Measurements from ENCODE around the gene FBXO33.

FBXO33 gene

GRCh38 chr14:39382463-39382862 lies 49.8 kb downstream of the FBXO33 start:
- Histone ChIP-seq H3K9ac (no peak overlapping the region), H2AFZ (no peak overlapping the region), H3K36me3 (ENCODE audit: control insufficient read depth, insufficient read depth, low read length) (no peaks in the 10 kb centered on the region), H3K4me3 (ENCODE audit: low read depth, low read length) (no peak overlapping the region), H3K79me2 (no peaks in the 10 kb centered on the region), H3K27ac (no peak overlapping the region), H3K4me1 (peaks cover 5% of the 10 kb centered on the region), H3K9me3 (ENCODE audit: control insufficient read depth, low read length) (no peaks in the 10 kb centered on the region), H3K27me3 (ENCODE audit: control insufficient read depth, insufficient read depth, low read length) (no peaks in the 10 kb centered on the region), H3K4me2 (ENCODE audit: low read length) (no peak overlapping the region)
- TF ChIP-seq, protein P1, sequence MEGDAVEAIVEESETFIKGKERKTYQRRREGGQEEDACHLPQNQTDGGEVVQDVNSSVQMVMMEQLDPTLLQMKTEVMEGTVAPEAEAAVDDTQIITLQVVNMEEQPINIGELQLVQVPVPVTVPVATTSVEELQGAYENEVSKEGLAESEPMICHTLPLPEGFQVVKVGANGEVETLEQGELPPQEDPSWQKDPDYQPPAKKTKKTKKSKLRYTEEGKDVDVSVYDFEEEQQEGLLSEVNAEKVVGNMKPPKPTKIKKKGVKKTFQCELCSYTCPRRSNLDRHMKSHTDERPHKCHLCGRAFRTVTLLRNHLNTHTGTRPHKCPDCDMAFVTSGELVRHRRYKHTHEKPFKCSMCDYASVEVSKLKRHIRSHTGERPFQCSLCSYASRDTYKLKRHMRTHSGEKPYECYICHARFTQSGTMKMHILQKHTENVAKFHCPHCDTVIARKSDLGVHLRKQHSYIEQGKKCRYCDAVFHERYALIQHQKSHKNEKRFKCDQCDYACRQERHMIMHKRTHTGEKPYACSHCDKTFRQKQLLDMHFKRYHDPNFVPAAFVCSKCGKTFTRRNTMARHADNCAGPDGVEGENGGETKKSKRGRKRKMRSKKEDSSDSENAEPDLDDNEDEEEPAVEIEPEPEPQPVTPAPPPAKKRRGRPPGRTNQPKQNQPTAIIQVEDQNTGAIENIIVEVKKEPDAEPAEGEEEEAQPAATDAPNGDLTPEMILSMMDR (IDR thresholded peaks at IDR 0.05), result no peak

- peaks cover 5% of the 10 kb centered on the region for H3K4me1 ChIP-seq
- no peak overlapping the region for H3K4me2 ChIP-seq (ENCODE audit: low read length)
- no peaks in the 10 kb centered on the region for H3K36me3 ChIP-seq (ENCODE audit: control insufficient read depth, insufficient read depth, low read length)
- no peak overlapping the region for H3K9ac ChIP-seq
- peak overlapping the region; percentile 19 for H2AFZ ChIP-seq
- TF ChIP-seq, protein P1 (IDR thresholded peaks at IDR 0.05), result no peak
- H3K4me3 ChIP-seq (ENCODE audit: low read depth, low read length), result no peak overlapping the region
- H3K79me2 ChIP-seq, result no peaks in the 10 kb centered on the region
- no peaks in the 10 kb centered on the region for H3K9me3 ChIP-seq (ENCODE audit: control insufficient read depth, low read length)
- H3K27me3 ChIP-seq (ENCODE audit: control insufficient read depth, insufficient read depth, low read length), result no peaks in the 10 kb centered on the region
- H3K27ac ChIP-seq, result no peak overlapping the region
Measured at GRCh38 chr14:39381366-39381765, 50.9 kb downstream of the FBXO33 start.

DNA sequence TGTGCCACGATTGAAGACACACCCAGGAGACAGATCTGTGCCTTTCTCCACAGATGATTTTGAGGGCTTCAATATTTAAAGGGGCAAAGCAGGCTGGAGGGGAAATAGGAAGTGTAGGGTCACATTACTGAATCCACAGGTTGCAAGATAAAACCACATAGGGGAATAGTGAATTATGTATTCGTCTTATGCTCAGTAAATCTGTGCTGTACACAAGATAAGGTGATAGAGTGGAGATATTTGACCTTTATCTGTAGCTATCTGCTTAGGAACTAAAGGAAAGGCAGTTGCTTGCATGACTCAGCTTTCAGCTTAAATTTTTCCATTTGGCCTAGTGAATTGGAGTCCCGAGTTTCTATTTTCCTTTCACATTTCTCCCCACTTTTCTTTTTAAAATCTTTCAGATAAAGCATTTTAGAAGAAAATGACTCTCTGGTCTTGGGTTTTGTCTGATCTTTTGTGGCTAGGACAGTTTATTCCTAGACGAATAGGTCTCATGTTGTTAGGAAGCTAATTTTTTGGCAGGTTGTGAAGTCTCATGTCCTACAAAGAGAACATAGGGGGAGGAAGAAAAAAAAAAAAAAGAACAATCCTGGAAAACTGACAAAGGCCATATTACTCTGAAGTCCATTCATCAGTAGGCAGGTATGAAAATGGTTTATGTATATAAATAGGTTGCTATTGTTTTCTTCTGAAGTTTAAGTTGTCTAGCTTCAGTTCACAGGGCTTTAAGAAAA lies 55.4 kb downstream of the FBXO33 start:
- Histone ChIP-seq H2AFZ (no peak overlapping the region), H3K4me1 (peaks cover 3% of the 10 kb centered on the region), H3K27ac (peak overlapping the region; percentile 64), H3K9ac (no peak overlapping the region), H3K4me3 (ENCODE audit: low read depth, low read length) (peak overlapping the region; percentile 33), H3K27me3 (ENCODE audit: control insufficient read depth, insufficient read depth, low read length) (no peaks in the 10 kb centered on the region), H3K36me3 (ENCODE audit: control insufficient read depth, insufficient read depth, low read length) (no peaks in the 10 kb centered on the region), H3K79me2 (no peaks in the 10 kb centered on the region), H3K9me3 (ENCODE audit: control insufficient read depth, low read length) (no peaks in the 10 kb centered on the region), H3K4me2 (ENCODE audit: low read length) (peak overlapping the region; percentile 61)
- TF ChIP-seq, protein P1 (IDR thresholded peaks at IDR 0.05), result no peak

GRCh38 chr14:39374851-39375250 lies 57.4 kb downstream of the FBXO33 start:
- H3K27ac ChIP-seq, result no peak overlapping the region
- no peaks in the 10 kb centered on the region for H3K27me3 ChIP-seq (ENCODE audit: control insufficient read depth, insufficient read depth, low read length)
- H3K9me3 ChIP-seq (ENCODE audit: control insufficient read depth, low read length), result no peaks in the 10 kb centered on the region
- TF ChIP-seq, protein P1 (IDR thresholded peaks at IDR 0.05), result no peak
- H3K4me1 ChIP-seq, result peaks cover 3% of the 10 kb centered on the region
- no peaks in the 10 kb centered on the region for H3K36me3 ChIP-seq (ENCODE audit: control insufficient read depth, insufficient read depth, low read length)
- no peak overlapping the region for H3K4me3 ChIP-seq (ENCODE audit: low read depth, low read length)
- no peak overlapping the region for H2AFZ ChIP-seq
- H3K4me2 ChIP-seq (ENCODE audit: low read length), result no peak overlapping the region
- no peak overlapping the region for H3K9ac ChIP-seq
- H3K79me2 ChIP-seq, result no peaks in the 10 kb centered on the region

GRCh38 chr14:39372656-39373055 lies 59.6 kb downstream of the FBXO33 start:
- no peaks in the 10 kb centered on the region for H3K9me3 ChIP-seq (ENCODE audit: control insufficient read depth, low read length)
- no peak overlapping the region for H3K4me3 ChIP-seq (ENCODE audit: low read depth, low read length)
- H3K4me2 ChIP-seq (ENCODE audit: low read length), result no peak overlapping the region
- TF ChIP-seq, protein P1 (IDR thresholded peaks at IDR 0.05), result no peak
- no peak overlapping the region for H2AFZ ChIP-seq
- H3K27me3 ChIP-seq (ENCODE audit: control insufficient read depth, insufficient read depth, low read length), result no peaks in the 10 kb centered on the region
- H3K9ac ChIP-seq, result no peak overlapping the region
- no peaks in the 10 kb centered on the region for H3K79me2 ChIP-seq
- H3K4me1 ChIP-seq, result peaks cover 5% of the 10 kb centered on the region
- H3K36me3 ChIP-seq (ENCODE audit: control insufficient read depth, insufficient read depth, low read length), result no peaks in the 10 kb centered on the region
- H3K27ac ChIP-seq, result no peak overlapping the region
